GM18498 (cell line): ENCODE measurements around the gene CMIP.

Source experiments
- ATAC-seq: cut with Tn5 transposase; IDR thresholded peaks from one replicate; pipeline ENCODE4 v1.9.1; 2021; ENCODE audit warnings: mild to moderate bottlenecking, moderate library complexity; ENCODE audit not compliant: unreplicated experiment

Gene CMIP

DNA sequence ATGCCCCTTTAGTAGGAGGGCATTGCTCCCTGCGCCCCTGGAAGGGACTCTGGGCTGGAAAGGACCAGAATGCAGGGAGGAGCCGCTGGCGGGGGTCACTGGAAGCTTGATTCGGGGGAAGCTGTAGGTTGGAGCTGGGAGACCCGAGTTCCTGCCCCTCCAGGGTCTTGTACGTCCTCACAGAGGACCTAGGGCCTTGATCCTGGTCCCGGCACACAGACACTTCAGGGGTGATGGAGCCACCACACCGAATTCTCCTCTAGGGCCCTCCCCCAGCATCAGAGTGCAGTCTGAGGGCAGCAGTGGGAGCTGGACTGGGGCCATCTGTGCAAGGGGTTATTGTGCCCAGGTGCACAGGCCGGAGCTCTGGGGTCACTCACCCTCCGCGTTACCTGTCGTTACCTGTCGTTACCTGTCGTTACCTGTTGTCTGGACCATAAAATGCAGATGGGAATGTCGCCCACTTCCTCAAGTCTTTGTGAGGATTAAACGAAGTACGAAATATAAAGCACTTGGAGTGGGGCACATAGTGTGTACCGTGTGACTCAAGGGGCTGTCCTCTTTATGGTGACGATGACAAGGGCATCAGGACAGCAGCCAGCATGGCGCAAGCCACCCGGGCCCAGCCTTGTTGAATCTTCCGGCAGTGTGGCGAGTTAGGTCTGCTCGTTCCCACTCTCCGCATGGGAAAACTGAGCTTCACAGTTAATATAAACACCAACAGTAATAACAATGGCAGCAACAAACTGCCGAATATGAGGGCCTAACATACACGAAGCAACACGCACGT is 48.6 kb downstream of the CMIP start:
- ATAC-seq = no peak

DNA sequence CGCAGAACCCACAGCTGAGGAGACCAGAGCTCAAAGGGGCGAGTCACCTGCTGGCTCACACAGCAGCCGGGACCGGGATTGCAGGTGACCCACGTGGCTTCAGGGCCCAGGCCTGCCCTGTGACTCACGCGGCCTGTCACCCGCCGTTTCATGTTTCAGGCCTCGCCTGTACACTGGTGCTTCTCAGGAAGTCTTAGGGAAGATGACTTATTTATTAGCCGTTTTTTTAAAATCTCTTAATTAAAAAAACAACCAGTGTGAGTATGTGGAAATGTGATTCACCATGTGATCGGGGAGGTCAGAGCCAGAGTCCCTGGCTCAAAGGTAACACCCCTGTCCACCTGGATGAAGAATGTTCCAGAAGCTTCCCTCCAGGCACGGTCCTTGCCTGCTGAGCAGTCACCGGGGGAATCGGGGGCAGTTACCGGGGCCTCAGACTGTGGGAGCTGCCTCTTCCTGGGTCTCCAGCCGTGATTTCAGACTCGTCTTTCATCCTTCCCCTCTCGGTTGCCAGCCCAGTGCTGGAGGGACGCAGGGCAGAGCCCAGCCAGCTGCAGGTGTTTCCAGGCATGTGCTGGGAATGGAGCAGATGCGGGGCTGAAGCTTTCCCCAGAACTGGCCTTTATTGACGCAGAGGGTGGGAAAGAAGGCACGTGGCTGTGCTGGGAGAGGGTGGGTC is 49.3 kb downstream of the CMIP start:
- ATAC-seq = no peak

DNA sequence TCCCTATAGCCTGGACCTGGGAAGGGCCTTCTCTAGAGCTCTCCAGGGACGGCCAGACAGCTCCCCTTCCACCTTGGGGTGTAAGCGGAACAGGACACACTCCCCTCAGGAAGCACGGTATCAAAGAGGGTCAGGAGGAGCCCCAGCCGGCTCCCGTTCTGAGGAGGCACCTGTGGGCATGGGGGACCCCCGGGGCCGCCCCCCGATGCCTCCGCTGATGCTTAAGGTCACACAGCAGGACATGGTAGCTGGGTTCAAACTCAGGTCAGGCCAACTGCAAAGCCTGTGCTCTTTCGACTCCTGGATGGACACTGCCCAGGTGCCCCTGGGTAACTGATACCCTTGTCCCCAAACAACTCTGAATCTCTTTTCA is 49.8 kb downstream of the CMIP start:
- no peak for ATAC-seq

DNA sequence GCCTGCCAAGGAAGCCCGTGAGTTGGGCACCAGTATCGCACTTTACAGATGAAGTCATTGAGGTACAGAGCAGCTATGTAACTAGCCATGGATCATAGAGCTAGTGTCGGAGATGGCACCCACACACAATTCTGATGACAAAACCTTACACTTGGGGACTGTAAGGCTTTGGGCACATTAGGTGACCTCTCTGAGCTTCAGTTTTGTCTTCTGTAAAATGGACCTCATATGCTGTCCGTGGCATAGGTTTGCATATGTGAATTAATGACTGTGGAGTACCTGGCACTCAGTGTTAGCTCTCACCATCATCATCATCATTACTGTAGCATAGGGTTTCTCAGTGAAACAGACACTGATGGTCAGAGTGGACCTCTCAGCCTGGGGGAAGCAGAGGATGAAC is 50.3 kb downstream of the CMIP start:
- no peak for ATAC-seq

DNA sequence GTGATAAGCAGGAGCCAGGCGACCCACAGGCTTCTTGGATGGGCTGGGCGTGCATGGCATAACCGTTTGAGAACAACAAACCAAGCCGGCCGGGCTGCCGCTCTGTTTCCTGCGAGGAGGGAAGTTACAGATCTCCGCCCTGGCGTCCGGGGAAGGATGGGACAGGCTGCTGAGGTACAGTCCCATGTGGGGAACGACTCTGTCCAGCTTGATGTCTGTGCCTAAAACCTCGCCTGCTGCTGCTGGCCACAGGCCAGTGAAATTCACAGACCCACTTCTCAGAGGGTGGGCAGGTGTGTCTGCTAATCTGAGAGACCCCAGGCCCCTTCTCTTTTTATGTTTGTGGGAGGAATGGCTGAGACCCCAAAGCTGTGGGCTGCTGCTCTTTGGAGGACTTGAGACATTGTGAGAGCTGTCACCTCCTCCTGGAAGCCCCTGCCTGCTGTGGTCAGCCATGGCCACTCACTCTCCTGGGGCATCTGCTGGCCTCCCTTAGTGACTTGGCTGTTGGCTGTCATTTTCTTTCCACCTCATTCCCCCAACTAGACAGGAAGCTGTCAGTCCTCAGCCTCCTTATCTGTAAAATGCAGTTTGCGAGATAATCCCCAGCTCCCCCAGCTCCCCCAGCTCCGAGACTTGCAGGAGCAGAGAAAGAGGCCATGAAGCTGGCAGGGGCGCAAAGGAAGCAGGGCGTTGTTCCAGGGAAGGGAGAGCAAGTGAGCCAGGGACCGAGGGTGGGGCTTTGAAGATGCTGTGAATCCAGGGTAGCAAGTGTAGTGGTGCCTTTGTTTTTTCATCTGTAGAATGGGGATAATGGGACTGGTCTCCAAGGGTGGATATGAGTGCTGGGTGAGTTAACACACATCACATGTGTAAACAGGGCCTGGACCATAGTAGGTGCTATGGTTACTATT is 51.0 kb downstream of the CMIP start:
- ATAC-seq = no peak

DNA sequence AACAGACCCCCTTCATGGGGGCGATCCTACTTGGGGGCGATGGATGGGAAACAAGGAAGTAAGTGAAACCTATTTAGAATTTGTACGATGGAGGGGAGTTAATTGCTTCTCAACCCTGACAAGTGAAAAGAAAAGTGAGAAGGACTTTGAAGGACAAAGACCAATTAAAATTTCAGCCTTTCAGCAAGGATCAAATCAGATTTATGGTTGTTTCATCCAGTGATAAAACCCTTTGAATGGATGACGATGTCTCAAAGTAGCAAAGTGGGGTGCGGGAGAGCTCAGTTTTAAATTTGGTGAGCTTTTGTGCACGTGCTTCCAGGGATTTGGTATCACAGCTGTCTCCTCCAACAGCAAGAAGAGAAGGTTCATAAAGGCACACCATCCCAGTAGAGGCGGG is 51.7 kb downstream of the CMIP start:
- ATAC-seq = no peak

DNA sequence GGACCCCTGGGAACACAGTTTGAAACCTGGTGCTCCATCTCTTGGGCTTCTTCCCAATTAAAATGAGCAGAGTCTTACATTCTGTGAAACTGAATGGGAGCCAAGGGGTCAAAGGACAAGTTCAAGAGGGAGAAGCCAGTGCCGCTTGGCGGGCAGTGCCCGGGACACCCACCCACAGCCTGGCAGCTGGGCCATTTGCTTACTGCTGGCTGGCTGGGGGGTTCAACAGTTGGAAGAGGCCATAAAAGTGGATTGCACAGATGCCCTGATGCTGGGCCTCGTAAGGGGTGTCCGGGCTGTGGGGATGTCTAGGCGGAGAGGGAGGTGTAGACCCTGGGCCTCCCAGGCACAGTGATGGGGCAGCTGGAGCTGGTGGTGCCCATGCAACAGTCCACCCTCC is 52.1 kb downstream of the CMIP start:
- no peak for ATAC-seq

GRCh38 chr16:81497690-81498089 is 53.1 kb downstream of the CMIP start:
- ATAC-seq = no peak

DNA sequence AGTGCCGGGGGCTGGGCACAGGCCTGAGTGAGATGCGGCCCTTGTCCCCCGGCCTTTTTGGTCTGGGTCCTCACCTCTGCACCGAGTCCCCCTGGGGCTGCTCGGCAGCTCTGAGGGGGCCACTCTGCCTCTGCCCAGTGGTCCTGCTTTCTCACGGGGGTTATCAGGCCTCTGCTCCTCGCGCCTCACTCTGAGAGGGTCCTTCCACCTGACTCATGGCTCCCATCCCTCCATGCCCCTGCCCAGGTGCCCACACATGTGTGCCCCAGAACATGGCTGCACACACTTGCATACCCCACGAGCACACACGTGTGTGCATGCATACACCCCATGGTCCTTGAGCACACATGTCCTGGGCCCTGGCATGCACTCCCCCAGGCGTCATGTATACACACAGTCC is 53.7 kb downstream of the CMIP start:
- no peak for ATAC-seq

DNA sequence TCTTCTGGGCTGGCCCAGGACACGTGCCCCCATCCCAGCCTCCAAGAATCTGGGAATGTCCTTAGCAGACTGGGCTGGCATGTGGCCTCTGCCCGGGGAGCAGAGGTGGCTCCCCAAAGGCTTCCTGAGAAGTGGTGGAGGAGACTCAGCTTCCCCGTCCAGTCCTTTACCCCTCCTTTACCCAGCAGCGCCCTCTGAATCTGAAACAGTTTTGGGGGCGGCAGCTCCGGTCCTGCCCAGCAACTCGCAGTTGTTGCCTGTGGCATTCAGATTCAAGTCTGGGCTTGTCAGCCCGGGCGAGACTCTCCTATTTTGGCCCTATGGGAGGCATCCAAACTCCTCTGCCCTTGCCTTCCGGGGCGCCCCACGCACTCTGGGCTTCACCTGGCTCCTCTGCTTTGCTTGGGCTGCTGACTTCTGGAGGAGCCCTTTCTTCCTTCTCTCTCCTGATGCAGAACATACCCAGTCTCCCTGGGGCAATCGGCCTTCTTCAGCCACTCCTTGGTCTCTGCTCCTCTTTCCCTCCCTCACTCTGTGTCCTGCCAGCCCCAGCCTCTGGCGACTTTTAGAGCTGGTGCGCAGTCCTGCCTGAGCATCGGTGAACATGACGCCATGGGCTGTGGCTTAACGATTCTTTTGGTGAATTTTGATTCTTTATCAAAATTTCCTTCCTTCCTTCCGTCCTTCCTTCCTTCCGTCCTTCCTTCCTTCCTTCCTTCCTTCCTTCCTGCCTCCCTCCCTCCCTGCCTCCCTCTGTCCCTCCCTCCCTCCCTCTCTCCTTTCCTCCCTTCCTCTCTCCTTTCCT is 55.2 kb downstream of the CMIP start:
- no peak for ATAC-seq

GRCh38 chr16:81500833-81501521 is 56.4 kb downstream of the CMIP start:
- ATAC-seq = no peak

DNA sequence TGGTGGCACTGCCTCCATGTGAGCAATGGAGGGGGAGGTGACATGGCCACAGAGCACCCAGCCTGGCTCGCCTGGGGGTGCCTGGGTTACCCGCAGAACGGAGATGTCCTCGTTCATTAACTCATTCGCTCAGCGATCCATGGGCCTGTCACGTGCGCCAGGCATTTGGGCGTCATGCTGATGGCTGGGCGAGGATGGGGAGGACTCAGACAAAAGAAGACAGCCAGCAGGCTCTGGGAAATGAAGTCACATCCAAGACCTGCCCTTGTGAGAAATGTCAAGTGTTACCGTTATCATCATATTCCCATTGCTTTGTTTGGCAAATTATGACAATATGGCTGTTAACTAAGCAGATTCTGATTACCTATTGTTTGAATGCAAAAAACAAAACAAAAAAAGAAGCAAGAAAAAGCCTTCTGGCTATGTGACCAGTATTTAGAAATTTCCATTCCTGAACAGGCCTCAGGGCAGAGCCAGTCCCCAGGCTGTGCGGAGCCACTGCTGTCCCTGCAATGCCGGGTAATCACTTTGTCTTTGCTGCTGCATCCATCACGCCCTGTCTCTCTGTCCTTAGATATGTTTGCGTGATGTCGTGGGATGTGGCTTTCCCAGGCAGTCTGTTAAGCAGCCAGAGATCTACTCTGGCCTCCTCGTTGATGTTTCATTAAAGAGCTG is 57.9 kb downstream of the CMIP start:
- ATAC-seq = no peak

DNA sequence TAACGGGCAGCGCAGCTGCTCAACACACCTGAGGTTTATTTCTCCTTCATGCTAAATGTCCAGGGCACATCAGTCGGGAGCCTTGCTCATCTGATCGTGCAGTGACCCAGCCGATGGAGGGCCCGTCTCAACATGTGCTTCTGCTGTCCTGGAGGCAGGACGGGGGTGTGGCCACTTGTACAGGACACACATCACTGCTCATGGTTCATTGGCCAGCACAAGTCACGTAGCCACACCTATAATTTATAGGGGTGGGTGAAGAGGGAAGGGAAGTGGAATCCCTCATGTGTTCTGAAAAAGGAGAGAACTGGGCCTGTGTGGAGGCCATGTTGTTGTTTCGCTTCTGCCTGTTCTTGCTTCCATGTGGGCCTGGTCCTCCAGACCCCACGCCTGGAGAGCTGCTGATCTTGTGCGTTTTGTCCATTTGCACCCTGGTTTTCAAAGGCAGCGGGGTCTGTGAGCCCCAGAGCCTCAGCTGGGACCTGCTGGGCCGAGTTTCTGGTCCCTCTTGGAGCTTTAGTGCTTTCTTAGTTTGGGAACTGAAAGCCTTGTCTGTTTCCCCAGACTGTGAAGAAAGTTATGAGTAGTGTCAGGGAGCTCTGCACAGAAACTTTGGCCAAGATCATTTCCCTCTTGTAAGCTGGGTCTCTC is 60.5 kb downstream of the CMIP start:
- ATAC-seq = peak; percentile 92

GRCh38 chr16:81509404-81509803 is 64.8 kb downstream of the CMIP start:
- no peak for ATAC-seq

DNA sequence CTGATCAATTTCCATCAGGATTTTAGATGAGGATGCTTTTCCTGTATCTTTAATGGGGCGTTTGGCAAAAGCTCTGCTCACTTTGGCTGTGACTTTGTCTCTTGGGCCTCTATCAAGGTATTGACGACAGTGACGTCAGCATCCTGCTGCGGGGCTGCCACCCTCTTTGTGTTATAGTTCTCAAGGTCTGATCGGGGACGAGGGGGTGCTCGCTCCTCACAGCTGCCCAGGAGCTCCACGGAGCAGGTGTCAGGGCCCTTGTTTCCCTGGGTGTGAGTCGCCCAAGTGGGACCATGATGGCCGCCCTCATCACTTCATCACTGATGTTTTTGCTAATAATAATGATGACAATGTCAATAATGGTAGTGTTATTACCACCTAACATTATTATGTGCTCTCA is 65.4 kb downstream of the CMIP start:
- ATAC-seq = no peak

- no peak for ATAC-seq
Measured at GRCh38 chr16:81511371-81511770, 66.8 kb downstream of the CMIP start.

DNA sequence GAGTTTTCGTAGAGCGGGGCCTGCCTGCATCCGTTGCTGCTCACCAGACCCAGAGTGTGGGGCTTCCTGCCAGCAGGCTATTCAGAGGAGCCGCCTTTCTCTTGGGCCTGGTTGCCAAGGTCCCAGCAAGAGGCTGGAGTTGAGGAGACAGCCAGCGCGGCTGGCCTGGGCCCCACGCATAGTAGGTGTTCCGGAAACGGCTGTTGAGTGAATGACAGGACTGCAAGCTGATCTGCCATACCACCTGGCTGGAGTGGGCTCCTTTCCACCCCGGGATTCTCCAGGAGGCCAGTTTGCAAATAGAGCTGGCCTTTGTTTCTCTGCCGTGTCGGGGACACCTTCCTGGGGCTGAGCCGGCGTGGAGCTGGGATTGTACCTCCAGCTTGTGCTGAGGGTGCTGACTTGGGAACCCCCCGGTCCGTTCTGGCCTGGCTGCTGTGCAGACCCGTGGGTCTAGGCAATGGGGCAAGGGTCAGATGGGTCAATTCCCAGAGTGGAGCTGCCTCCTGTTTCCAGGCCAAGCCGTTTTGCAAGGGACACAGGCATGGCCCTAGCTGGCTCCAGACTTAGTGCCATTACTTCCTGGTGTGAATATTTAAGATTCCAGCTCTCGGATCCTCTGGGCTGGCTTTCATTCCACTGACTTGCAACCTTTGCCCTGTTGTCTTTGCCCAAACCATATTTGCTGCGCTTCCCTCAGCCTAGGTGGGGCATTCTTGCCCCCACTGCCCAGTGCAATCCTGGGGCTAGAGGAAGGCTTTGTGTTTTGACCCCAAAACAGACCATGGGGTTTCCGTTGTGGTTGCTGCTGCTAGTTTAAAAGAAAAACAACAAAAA is 68.8 kb downstream of the CMIP start:
- peak; percentile 42 for ATAC-seq

DNA sequence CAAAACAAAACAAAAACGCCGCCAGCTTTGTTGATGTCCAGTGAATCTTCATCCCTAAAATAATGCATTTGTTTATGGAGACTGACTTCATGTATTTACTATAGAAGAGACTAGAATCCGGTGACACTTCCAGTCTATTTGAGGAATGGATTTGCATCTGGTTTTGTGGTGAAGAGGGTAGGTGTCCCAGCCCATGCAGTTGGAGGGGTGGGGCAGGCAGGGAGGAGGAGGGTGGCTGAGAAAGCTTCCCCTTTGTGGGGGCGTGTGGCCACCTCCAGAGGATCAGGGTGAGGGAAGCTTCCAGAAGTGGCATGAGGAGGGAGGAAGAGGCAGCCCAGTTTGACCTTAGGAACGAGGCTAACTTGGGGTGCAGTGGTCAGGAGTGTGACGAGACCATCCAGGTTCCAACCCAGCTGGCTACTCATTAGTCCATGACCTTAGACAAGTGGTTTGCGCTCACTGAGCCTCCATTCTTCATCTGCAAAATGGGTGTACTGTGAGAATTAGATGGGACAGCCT is 69.5 kb downstream of the CMIP start:
- peak; percentile 89 for ATAC-seq
